NCI-H146 treated with DMSO at 0.1 percent for 48 hours (cell line): ENCODE results near the gene FAM83C.

Experiments used
- DNase-seq: peaks from one replicate; lab custom pipeline; 2025; ENCODE audit not compliant: unreplicated experiment; lab: John Stamatoyannopoulos, UW

FAM83C gene

DNA sequence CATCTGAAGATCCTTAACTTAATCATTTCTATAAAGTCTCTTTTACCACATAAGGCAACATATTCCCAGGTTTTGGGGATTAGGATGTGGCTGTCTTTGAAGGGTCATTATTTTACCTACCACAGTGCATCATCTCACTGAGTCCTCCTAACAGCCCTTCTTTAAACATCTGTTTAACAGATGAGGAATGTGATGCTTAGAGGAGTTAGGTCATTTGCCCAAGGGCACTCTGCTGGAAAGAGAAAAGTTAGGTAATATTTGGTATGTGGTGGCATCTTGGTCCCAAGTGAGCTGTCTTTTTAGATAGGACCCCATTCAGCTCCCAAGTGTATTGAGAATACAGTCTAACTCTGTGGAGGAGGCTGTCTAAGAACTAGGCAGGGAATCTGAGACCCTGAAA, 54.7 kb downstream of the FAM83C start:
- no peak for DNase-seq

- DNase-seq: no peak
Observed at GRCh38 chr20:35235881-35236280, 56.3 kb downstream of the FAM83C start.
